Measurements from ENCODE around the gene WDR48. TPM values are rescaled to one million over a fixed set of nuclear protein-coding genes. Genes with fewer than 3 reads are reported as not detected.

Gene WDR48
- total RNA-seq: 33.6 TPM
- long read RNA-seq, transcript WDR48-201 (19 exons, 3,707 nt): major isoform, 35 of 52 reads
- long read RNA-seq, partial matches to known transcripts: 5 of 52 reads
- long read RNA-seq, other reads (novel, unspliced or antisense): 12 of 52 reads

GRCh38 chr3:39051649-39052561, at the start of gene WDR48, which contains the start of gene SCN11A:
TSS of gene WDR48 (plus strand) at chr3:39052016. CDS start at chr3:39052026, 10 bp downstream.
TSS of gene SCN11A (minus strand) at chr3:39051944. CDS start at chr3:38950362, 101,582 bp downstream.
- Histone ChIP-seq H3K27me3 (ENCODE audit: low read depth) (no peaks in the 10 kb centered on the region), H3K36me3 (no peaks in the 10 kb centered on the region), H3K4me1 (peaks cover 44% of the 10 kb centered on the region), H3K27ac (replicated peaks) (peak within 1 kb of the TSS; percentile 95), H3K4me3 (peak within 1 kb of the TSS; percentile 100), H3K9me3 (replicated peaks) (no peaks in the 10 kb centered on the region)
- intact Hi-C loops (cut with micrococcal nuclease): no loop called here
- DNase-seq: peak; percentile 94
- TF ChIP-seq CTCF (IDR thresholded peaks at IDR 0.05; ENCODE audit: borderline replicate concordance): no peak

- no peak for TF ChIP-seq CTCF (IDR thresholded peaks at IDR 0.05; ENCODE audit: borderline replicate concordance)
- Histone ChIP-seq H3K4me3 (no peak overlapping the region), H3K9me3 (replicated peaks) (peaks cover 12% of the 10 kb centered on the region), H3K4me1 (no peaks in the 10 kb centered on the region), H3K36me3 (no peaks in the 10 kb centered on the region), H3K27me3 (ENCODE audit: low read depth) (peaks cover 11% of the 10 kb centered on the region), H3K27ac (replicated peaks) (no peak overlapping the region)
- intact Hi-C loops (cut with micrococcal nuclease): no loop called here
- DNase-seq: no peak
These were observed 46.5 kb upstream of the WDR48 start for GRCh38 chr3:39005295-39005694.

GRCh38 chr3:39011191-39011736, 40.6 kb upstream of the WDR48 start:
- Histone ChIP-seq H3K27ac (replicated peaks) (no peak overlapping the region), H3K9me3 (replicated peaks) (peaks cover 12% of the 10 kb centered on the region), H3K27me3 (ENCODE audit: low read depth) (peaks cover 7% of the 10 kb centered on the region), H3K4me1 (no peaks in the 10 kb centered on the region), H3K36me3 (no peaks in the 10 kb centered on the region), H3K4me3 (no peak overlapping the region)
- TF ChIP-seq CTCF (IDR thresholded peaks at IDR 0.05; ENCODE audit: borderline replicate concordance): no peak
- DNase-seq: no peak
- intact Hi-C loops (cut with micrococcal nuclease): no loop called here

GRCh38 chr3:39013289-39013688, 38.5 kb upstream of the WDR48 start:
- intact Hi-C loops (cut with micrococcal nuclease): no loop called here

More at GRCh38 chr3:39013289-39013688, 38.5 kb upstream of the WDR48 start:
- H3K9me3 ChIP-seq (replicated peaks): peaks cover 10% of the 10 kb centered on the region
- H3K4me1 ChIP-seq: no peaks in the 10 kb centered on the region
- H3K36me3 ChIP-seq: no peaks in the 10 kb centered on the region
- TF ChIP-seq CTCF (IDR thresholded peaks at IDR 0.05; ENCODE audit: borderline replicate concordance): no peak
- DNase-seq: no peak
- no peak overlapping the region for H3K27ac ChIP-seq (replicated peaks)
- no peak overlapping the region for H3K4me3 ChIP-seq
- H3K27me3 ChIP-seq (ENCODE audit: low read depth): peaks cover 3% of the 10 kb centered on the region
